COLO668 (cell line): ENCODE measurements around the gene CAPN14.
"Not testable (repeated sequence)": the region's sequence is repeated elsewhere in the genome, so short reads cannot be mapped to it uniquely, and the experiment has no call there.

Experiments
- DNase-seq: peaks from one replicate; lab custom pipeline; 2025; ENCODE audit not compliant: unreplicated experiment; lab: John Stamatoyannopoulos, UW

CAPN14 gene

DNA sequence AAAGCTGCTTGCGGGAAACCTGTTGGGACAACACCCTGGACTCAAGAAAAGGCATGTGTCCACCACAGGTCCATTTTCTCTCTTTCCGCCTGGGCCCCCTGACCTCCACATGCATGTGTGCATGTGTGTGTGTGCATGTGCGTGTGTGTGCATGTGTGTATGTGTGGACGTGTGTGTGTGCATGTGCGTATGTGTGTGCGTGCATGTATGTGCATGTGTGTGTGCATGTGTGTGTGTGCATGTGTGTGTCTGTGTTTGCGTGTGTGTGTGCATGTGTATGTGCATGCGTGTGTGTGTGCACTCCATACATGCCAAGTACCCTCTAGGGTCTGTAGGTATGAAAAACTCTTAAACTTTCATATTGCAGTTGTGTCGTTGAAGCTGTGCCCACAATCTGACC lies 16.3 kb downstream of the CAPN14 start:
- DNase-seq: no peak

DNA sequence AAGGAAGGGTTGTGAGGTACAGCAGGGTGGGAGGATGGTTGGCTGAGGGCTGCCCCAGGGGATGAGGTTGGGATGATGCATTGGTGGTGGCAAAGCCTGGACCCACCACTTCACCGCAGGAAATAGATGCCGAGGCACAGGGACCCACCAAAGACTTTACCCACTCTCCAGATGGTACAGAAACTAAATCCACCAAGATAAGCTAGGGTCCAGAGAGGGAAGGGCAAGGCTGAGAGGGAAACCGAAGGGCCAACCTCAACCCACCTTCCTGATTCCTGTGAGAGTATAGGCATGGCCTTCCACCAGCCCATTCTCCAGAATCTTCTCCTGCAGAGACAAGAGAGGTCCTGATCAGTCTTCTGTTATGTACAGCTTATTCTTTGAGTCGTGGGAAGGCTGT lies 18.1 kb downstream of the CAPN14 start:
- DNase-seq: no peak

DNA sequence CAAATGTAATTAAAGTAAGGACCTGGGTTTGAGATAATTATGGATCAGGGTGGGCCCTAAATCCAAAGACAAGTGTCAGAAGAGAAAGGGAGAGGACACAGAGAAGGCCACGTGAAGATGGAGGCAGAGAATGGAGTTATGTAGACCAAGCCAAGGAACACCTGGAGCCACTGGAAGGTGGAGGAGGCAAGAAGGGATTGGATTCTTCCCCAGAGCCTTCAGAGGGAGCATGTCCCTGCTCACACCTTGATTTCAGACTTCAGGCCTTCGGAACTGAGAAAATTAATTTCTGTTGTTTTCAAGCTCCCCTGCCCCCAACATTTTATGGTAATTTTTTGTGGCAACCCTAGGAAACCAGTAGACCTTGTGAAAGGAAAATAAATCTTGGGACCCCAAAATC lies 19.6 kb downstream of the CAPN14 start:
- DNase-seq: no peak

DNA sequence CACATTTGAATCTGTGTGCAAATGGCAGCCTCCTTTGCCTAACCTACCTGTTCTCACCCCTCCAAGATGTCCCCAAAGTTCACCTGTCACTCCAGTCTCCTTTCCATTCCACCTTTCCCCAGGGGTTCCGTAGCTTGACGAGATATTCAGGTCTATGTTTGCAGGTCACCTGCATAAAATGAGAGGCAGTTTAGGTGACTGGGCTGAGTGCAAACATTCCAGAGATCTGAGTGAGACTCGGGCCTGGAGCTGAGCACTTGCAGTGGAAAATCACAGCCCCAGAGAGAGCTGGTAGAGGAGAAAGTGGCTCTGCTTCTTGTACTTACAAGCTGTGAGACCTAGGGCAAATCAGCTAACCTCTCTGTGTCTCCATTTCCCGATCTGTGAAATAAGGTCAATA lies 20.1 kb downstream of the CAPN14 start:
- DNase-seq: no peak

DNA sequence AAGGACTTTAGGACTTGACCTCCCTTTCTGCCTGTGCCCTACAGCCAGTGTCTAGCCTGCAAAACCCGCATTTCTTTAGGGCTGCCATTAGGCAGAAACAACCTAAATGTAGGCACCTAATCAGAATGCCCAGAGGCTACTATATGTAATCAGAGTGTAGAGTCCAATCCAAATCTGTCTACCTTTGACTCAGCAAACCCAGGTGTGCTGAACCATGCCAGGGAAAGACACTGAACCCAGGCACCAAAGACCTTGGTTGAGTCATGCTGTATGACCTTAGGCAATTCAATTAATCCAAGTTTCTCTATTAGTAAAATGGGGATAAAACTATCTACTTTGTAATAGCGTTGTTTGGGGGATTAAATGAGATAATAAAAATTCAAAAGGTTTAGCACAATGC lies 20.7 kb downstream of the CAPN14 start:
- DNase-seq: no peak

DNA sequence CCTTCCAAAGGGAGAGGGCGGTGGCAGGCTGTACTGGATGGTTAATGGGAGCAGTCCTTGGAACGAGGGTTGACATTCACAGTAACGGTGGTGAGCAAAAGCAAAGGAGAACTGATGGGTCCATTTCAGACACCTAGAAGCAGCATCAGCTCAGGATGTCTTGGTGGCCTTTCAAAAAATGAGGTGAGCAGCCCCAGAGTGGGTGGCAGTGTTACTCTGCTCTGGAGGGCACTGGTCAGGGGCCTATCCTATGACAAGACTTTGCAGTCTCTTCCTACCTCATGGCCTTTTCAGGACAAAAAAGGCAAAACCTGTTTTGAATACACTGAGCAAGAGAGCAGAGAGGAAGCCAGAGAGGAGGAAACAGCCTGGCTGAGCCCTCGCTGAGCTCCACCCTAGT lies 23.5 kb downstream of the CAPN14 start:
- no peak for DNase-seq

DNA sequence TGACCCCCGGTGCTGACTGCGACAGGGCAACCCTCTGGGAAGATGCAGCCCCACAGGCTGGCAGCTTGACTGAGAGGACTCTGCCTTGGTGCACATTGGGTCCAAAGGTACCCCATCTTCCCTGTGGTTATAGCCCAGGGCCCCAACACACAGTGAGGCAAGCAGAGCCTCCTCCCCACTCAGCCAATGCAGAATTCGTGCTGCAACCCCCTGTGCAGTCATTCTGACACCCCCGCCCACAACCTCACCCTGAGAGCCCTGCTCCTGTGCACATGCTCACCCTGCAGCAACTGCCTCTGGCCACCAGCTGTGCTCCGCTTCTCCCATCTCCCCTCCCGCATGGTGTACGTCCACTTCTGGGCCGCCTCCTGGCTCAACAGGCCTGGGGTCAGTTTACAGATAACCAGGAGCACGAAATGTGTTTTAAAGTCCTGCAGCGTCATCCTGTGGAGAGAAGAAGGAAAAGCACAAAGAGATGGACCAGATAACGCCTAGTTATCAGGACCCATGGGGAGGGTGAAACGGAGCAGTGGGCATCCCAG lies 24.4 kb downstream of the CAPN14 start:
- DNase-seq: no peak

DNA sequence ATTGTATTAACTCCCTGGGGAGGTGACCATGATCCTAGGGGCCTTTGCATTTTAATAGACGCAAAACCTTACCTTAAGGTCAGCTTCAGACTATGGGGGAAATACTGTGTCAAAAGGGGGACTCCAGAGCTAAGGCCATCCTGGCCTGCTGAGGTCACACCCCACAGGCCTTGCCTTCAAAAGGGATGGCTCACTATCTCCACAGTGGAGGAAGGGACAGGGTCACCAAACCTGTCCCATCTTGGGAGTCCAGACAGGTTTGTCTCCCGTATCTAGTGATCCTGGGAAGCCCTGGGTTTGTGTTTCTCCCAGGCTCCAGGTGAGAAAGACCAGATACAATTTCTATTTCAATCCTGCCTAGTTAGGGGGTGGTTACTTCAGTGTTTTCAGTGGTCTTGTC lies 24.9 kb downstream of the CAPN14 start:
- DNase-seq: no peak

DNA sequence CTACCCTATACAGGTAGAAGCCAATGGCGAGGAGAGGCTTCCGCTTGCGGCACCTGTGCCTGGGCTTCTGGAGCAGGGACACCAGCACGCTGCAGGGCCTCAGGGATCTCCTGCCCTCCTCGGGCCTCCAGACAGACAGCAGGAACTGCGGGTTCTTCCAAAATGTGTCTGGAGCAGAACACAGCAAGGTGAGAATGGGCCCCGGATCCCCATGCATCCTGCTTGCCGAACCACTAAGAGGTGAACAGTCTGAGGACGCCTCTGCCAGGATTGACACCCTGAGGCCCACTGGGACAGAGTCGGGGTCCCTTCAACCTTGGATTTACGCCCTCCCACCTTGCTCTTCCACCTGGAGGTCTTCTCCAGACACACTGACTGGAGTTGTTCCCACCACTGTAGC lies 25.4 kb downstream of the CAPN14 start:
- DNase-seq: no peak

DNA sequence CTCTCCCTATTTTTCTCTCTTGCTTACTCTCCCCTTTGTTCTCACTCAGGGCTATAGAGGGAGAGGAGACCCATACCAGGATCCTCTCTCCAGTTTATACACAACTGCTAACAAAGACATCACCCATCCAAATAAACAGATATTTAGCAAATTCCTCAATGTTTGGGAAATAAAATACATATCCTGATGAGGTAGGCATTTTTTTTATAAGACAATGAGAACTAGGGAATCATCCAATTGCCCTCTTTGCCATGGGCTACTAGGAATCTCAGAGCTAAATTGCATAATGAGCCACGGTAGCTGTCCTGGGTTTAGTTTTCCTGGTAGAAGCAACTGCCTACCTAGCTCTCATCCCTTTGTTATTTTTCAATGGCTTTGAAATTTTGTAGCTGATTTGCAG lies 27.1 kb downstream of the CAPN14 start:
- DNase-seq: no peak

DNA sequence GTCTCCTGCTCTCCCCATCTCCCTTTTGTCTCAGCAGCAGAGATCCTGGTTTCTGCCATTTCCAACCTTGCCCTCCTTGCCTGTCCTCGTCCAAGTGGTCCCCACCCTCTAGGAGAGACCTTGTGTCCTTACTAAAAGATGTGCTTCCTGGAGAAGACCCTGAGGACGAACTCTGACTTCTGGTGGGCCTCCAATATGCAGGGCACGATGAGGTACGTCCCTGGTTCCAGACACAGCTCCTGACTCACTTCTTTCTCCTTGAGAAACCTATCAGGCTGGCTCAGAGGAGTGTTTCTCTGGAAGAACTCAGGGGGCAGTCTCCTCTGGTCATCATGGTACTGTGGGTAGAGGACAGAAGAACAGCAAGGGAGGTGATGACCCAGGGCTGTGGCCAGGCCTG lies 28.2 kb downstream of the CAPN14 start:
- no peak for DNase-seq

DNA sequence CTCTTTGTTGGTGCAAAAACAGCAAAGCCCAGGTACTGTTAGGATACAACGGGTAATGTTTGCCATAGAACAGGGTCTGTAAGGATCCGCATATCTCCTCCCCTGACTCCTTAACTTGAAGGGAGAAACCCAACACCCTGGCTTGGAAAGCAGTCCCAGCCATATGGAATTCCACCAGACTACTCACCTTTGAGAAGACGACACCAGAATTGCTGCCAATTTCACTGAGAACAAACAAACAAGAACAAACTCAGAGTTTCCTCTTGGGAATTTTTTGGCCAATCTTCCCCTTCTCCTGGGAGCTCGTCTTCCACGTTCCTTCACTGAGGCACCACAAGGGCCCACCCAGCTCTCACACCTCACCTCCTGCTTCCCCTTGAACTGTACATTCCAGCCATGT lies 29.2 kb downstream of the CAPN14 start:
- no peak for DNase-seq

DNA sequence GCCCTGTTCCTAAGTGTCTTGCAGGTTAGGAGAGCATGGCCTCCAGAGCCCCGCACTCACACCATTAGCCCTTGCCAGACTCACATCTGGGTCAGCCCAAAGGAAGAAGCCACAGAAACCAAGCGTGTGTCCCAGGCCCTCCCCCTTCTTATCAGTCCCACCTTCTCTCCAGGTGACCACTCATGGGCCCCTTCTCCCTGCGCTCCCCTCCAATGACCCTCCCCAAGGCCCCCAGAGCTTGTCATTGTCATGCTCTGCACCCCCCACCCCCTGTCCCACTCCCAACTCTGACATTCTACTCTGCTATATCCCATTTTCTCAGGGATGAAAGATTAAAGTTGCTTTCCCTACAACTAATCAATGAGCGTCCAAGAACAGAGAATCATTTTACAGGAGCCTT lies 30.1 kb downstream of the CAPN14 start:
- DNase-seq: no peak

DNA sequence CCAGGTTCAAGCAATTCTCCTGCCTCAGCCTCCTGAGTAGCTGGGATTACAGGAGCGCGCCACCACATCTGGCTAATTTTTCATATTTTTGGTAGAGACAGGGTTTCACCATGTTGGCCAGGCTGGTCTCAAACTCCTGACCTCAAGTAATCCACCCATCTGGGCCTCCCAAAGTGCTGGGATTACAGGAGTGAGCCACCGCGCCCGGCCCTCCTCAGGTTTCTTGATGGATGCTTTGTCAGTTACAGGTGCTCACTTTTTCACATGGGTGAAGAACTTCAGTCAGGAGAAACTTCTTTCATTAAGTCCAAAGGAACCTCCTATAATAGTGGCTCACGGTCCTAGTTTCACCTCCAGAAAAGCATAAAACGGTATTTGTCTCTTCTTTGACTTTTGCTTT lies 33.3 kb downstream of the CAPN14 start:
- not testable (repeated sequence) for DNase-seq

DNA sequence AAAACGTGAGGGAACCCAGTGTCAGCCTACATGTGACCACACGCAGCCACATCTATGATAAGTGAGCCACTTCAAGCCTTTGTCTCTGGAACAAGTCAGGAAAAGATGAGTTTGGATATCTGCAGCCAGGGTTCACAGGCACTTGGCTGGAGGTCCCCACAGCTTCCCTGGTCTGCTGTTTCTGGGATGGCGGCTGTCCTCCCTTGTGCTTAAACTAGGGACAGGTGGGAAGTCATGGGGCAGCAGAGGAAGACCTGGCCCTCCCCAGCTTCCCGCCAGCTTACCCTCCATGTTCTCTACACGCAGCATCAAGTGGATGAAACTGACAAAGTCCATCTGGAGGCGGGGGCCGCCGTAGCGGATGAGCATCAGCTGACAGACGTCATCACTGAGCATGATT lies 40.6 kb downstream of the CAPN14 start:
- DNase-seq: no peak

DNA sequence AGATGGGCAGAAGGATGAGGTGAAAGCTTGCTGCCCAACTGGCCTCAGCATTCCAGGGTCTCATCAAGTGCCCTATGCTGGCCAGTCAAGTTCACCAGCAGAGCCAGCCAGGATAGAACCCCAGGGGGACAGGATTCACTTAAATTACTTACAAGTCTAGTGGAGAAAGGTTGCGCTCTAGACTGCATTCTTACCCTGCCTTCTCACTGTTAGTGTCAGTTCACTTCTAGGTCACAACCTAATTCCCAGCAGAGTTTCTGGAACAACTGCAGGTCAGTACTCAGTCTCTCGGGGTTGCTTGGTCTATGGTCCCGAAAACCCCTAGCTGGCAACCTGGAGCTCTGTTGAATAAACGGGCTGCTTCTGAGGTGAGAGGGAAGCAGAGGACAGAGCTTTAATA lies 46.2 kb downstream of the CAPN14 start:
- no peak for DNase-seq

DNA sequence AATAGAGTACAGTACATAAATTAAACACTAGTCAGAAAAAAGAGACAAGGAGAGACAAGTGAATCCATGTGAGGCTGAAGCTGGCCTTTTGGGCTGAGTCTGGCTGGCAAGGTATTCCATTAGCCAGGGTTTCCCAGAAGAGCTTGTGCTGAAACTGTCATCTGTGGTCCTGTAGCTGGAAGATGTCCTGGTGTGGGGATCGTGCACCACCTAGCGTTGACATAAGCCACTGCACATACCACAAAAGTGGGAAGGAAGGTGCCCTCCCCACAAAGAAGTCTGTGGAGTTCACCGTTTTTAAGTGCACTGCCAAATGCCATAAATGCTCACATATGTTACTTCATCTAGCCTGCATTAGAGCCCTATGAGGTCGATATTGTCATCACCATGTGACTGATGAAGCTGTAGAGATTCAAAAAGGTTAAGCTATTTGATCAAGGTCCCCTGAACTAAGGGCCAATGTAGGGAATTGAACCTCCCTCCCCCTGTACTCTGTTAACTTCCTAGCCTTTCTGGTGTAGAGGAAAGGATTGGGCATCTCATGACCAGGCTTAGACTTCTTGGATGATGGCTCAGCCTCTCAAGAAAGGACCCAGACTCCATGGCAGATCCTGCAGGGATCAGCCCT lies 47.1 kb downstream of the CAPN14 start:
- peak; percentile 41 for DNase-seq

DNA sequence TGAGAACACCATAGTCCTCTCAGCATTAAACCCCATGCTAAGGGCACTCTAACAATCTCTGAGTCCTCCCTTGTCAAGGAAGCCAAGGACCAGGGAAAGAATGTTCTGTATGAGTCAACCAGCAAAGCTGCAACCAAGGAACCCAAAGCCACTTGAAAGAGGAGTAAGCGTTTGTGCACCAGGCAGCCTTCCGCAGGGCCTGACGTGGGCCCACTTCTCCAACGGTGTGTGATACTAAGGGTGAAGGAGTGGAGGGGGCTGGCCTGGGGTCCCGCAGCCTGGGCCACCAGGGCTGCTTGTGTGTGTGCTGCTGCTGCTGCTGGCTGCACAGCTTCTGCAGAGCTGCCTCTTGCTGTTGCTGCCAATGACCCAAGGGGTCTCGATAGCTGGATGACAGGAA lies 49.0 kb downstream of the CAPN14 start:
- DNase-seq: no peak

DNA sequence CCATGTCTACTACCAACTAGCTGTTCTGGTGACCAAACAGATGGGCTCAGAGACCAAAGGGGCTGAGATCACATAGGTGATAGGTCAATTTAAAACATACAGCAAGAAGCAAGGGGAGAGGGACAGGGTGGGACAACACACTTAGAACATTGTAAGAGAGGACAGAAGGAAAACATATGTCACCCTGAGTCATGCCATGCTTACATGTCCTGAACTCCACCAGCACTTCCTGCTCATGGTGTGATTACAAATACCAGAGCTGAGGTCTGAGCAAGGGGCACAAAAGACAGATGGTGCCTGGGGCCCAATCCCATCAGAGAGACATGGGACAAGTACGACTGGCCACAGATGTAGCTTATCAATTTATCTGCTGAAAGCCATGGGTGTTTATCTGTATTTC lies 50.4 kb downstream of the CAPN14 start:
- DNase-seq: no peak

DNA sequence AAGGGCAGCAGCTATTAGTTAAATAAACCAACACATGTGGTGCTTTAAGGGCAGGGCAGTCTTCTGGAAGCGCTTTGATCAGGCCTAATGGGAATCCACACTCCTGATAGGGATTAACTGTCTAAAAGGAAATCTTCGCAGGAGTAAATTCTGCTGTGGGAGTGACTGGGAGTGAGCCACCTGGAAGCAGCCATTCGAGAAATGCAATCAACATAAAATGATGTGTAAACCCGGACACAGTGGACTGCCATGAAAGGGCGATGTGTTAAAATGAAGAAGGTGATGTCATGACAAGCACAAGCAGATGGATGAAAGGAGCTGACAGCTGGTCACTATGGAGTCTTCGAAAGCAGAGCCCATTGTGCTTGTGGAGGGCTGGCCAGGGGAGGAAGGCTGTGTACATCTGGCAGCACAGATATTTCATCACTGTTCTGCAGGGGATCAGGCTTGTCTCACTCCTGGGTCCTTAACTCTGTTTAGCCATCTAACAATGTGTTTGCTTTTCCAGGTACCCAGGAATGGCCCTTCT lies 54.2 kb downstream of the CAPN14 start:
- DNase-seq: peak; percentile 15

DNA sequence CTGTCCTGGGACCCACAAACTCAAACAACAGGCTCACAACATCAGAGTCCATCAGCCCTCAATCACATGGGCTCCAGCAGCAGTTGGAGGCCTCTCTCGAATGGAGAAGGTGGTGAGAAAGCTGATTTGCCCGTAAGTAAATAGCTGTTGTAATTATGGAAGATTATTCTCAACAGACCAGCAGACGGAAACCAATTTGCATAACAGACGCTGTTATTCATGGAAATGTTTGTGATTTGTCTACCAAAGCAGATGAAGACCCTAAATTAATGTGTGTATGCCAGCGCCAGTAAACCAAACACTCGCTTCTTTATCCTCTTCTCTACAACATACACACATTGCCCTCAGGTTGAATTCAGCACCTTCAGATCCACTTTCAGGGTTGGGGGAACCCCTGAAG lies 55.7 kb downstream of the CAPN14 start:
- DNase-seq: no peak

DNA sequence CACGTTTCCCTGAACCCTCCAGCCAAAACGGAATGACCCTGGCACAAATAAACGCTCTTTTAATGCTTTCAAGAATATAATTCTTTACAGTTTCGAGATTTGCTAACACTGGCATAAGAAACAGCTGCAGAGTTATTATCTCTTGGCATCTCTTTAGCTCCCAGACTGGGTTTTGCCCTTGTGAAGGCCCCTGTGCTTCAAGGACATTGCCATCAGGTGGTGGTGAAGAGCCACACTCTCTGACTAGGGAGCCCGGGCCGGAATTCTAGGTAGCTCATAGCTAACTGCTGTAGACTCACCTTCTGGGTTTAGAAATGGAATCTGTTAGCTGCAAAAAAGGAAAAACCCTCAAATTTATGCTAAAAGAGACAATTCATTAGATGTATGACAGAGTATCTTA lies 65.8 kb downstream of the CAPN14 start:
- no peak for DNase-seq

DNA sequence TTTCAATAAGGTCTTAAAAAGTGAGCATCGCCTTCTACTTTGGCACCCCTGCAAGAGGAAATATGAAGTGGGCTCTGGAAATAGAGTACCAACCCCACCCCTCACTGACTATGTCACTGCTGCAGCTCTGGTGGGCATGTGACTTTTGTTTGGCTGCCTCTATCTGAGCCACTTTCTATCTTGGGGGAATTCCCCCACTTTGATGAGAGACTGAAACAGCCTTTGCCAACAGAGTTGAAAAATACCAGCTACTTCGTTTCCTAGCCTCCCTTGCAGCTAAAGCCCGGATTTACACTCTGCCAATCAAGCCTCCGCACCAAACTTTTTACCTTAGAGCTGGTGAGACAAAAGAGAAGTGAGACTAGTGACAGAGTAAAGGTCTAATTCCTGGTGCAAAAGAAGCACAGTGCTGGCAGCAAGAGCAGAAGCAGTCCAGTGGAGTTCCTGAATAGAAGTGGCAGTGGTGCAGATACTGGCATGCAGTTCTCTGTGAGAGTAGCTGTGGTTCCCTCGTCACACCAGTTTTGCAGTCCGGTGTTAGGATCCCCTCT lies 67.1 kb downstream of the CAPN14 start:
- no peak for DNase-seq
